MM.1S (cell line): ENCODE data around the gene PPAT.
A peak's percentile ranks its signal among the peaks of the same experiment; 100 is the strongest.
"Not testable (repeated sequence)": the region's sequence is repeated elsewhere in the genome, so short reads cannot be mapped to it uniquely, and the experiment has no call there.

Experiments
- DNase-seq: peaks from one replicate; pipeline ENCODE4 v3.0.0-alpha.2; 2015
- H2AFZ ChIP-seq: fragments of 300-600 bp; sonication (generic); 2 replicates; pipeline ENCODE4 v1.6.0; 2016; ENCODE audit warnings: antibody characterized with exemption, low read length
- H3F3A ChIP-seq: fragments of 300-600 bp; sonication (generic); 2 replicates; pipeline ENCODE4 v1.6.1; 2016; ENCODE audit warnings: mild to moderate bottlenecking, antibody characterized with exemption, low read length, moderate library complexity, mixed read lengths; ENCODE audit not compliant: insufficient read depth
- H3K27ac ChIP-seq: fragments of 300-600 bp; sonication (generic); 2 replicates; pipeline ENCODE4 v1.5.1; 2016; ENCODE audit warnings: mild to moderate bottlenecking, low read length
- H3K27me3 ChIP-seq: fragments of 300-600 bp; sonication (generic); replicated peaks from 2 replicates; pipeline ENCODE4 v1.6.0; 2016; ENCODE audit warnings: low read length; ENCODE audit not compliant: insufficient read depth
- H3K36me3 ChIP-seq: fragments of 300-600 bp; sonication (generic); replicated peaks from 2 replicates; pipeline ENCODE4 v1.6.1; 2016; ENCODE audit warnings: mild to moderate bottlenecking, low read length, mixed read lengths; ENCODE audit not compliant: insufficient read depth
- H3K4me1 ChIP-seq: fragments of 300-600 bp; sonication (generic); 2 replicates; pipeline ENCODE4 v1.6.1; 2016; ENCODE audit warnings: low read length, mixed read lengths
- H3K4me2 ChIP-seq: fragments of 300-600 bp; sonication (generic); 2 replicates; pipeline ENCODE4 v1.6.0; 2016; ENCODE audit warnings: low read depth, low read length
- H3K4me3 ChIP-seq: fragments of 300-600 bp; sonication (generic); 2 replicates; pipeline ENCODE4 v1.5.1; 2016; ENCODE audit warnings: low read length, mixed read lengths
- H3K79me2 ChIP-seq: fragments of 300-600 bp; sonication (generic); 2 replicates; pipeline ENCODE4 v1.6.1; 2016; ENCODE audit warnings: mixed run types, low read length, mixed read lengths
- H3K9ac ChIP-seq: fragments of 300-600 bp; sonication (generic); 2 replicates; pipeline ENCODE4 v1.6.1; 2016; ENCODE audit warnings: low read length, mixed read lengths
- H3K9me2 ChIP-seq: fragments of 300-600 bp; sonication (generic); replicated peaks from 2 replicates; pipeline ENCODE4 v1.6.1; 2016; ENCODE audit warnings: mild to moderate bottlenecking, low read length, mixed read lengths; ENCODE audit not compliant: insufficient read depth
- H3K9me3 ChIP-seq: fragments of 300-600 bp; sonication (generic); replicated peaks from 2 replicates; pipeline ENCODE4 v1.6.1; 2016; ENCODE audit warnings: mild to moderate bottlenecking, low read length, mixed read lengths; ENCODE audit not compliant: insufficient read depth
- H4K20me1 ChIP-seq: fragments of 300-600 bp; sonication (generic); 2 replicates; pipeline ENCODE4 v1.6.1; 2016; ENCODE audit warnings: mild to moderate bottlenecking, low read length, moderate library complexity, mixed read lengths; ENCODE audit not compliant: insufficient read depth
- CTCF ChIP-seq: fragments of 300-600 bp; sonication (generic); IDR thresholded peaks from 2 replicates; pipeline ENCODE4 v1.5.1; 2016; ENCODE audit warnings: antibody characterized with exemption, low read length, mixed read lengths
- EZH2 ChIP-seq: fragments of 300-600 bp; sonication (generic); optimal IDR thresholded peaks from 2 replicates; pipeline ENCODE3; 2017; ENCODE audit warnings: low read depth, mild to moderate bottlenecking, antibody characterized with exemption, low read length, mixed read lengths
- EZH2phosphoT487 ChIP-seq: fragments of 300-600 bp; sonication (generic); IDR thresholded peaks from 2 replicates; pipeline ENCODE4 v1.6.1; 2018; ENCODE audit warnings: antibody characterized with exemption, low read length

The PPAT gene

GRCh38 chr4:56462157-56462556 lies 26.7 kb upstream of the PPAT start:
- no peak for TF ChIP-seq EZH2phosphoT487
- TF ChIP-seq CTCF, result no peak
- no peak for TF ChIP-seq EZH2
- no peaks in the 10 kb centered on the region for H3K9me2 ChIP-seq
- H3K27me3 ChIP-seq, result no peaks in the 10 kb centered on the region
- no peak overlapping the region for H3K4me3 ChIP-seq
- peaks cover 11% of the 10 kb centered on the region for H3F3A ChIP-seq
- no peaks in the 10 kb centered on the region for H4K20me1 ChIP-seq
- H2AFZ ChIP-seq, result no peak overlapping the region
- H3K9me3 ChIP-seq, result no peaks in the 10 kb centered on the region
- H3K36me3 ChIP-seq, result peaks cover 13% of the 10 kb centered on the region; the same call in 1 of the 2 replicates
- H3K9ac ChIP-seq, result no peak overlapping the region
- no peak overlapping the region for H3K4me2 ChIP-seq
- peaks cover 74% of the 10 kb centered on the region for H3K79me2 ChIP-seq
- no peak for DNase-seq
- peaks cover 9% of the 10 kb centered on the region; the same call in 1 of the 2 replicates for H3K4me1 ChIP-seq
- H3K27ac ChIP-seq, result no peak overlapping the region

GRCh38 chr4:56460085-56460484 lies 24.7 kb upstream of the PPAT start:
- Histone ChIP-seq H3K9me3 (no peaks in the 10 kb centered on the region), H3K27ac (no peak overlapping the region), H3K36me3 (peaks cover 21% of the 10 kb centered on the region; the same call in 1 of the 2 replicates), H3K27me3 (no peaks in the 10 kb centered on the region), H3K4me2 (no peak overlapping the region), H3K4me1 (no peaks in the 10 kb centered on the region), H3F3A (peaks cover 3% of the 10 kb centered on the region; the same call in 1 of the 2 replicates), H3K4me3 (no peak overlapping the region), H4K20me1 (no peaks in the 10 kb centered on the region), H2AFZ (no peak overlapping the region), H3K9ac (no peak overlapping the region), H3K79me2 (peaks cover 74% of the 10 kb centered on the region), H3K9me2 (no peaks in the 10 kb centered on the region)
- no peak for DNase-seq
- TF ChIP-seq CTCF (no peak), EZH2 (no peak), EZH2phosphoT487 (no peak)

GRCh38 chr4:56450342-56450741 lies 14.9 kb upstream of the PPAT start:
- no peak overlapping the region for H2AFZ ChIP-seq
- peaks cover 27% of the 10 kb centered on the region for H3K36me3 ChIP-seq
- no peaks in the 10 kb centered on the region for H3K9me3 ChIP-seq
- peak; percentile 46 for DNase-seq
- no peak for TF ChIP-seq EZH2phosphoT487
- TF ChIP-seq EZH2, result no peak
- TF ChIP-seq CTCF, result no peak
- H3K79me2 ChIP-seq, result peaks cover 62% of the 10 kb centered on the region
- H3K9ac ChIP-seq, result no peak overlapping the region
- no peaks in the 10 kb centered on the region for H3K9me2 ChIP-seq
- no peaks in the 10 kb centered on the region for H4K20me1 ChIP-seq
- peak overlapping the region; percentile 22; the same call in 1 of the 2 replicates for H3K27ac ChIP-seq
- no peak overlapping the region for H3K4me2 ChIP-seq
- peaks cover 16% of the 10 kb centered on the region; the same call in 1 of the 2 replicates for H3F3A ChIP-seq
- no peaks in the 10 kb centered on the region for H3K4me1 ChIP-seq
- no peak overlapping the region for H3K4me3 ChIP-seq
- H3K27me3 ChIP-seq, result no peaks in the 10 kb centered on the region

- not testable (repeated sequence) for H3K9me2 ChIP-seq, H3K9me3 ChIP-seq, H3K27me3 ChIP-seq, H3K27ac ChIP-seq, H3K4me3 ChIP-seq, H3K4me2 ChIP-seq, DNase-seq, H3K4me1 ChIP-seq, H4K20me1 ChIP-seq, H2AFZ ChIP-seq, H3K9ac ChIP-seq
- peaks cover 16% of the 10 kb centered on the region; the same call in 1 of the 2 replicates for H3F3A ChIP-seq
- H3K79me2 ChIP-seq, result peaks cover 62% of the 10 kb centered on the region
- peaks cover 20% of the 10 kb centered on the region; the same call in 1 of the 2 replicates for H3K36me3 ChIP-seq
Observed at GRCh38 chr4:56449475-56449874, 14.1 kb upstream of the PPAT start.
